ENCODE data around the gene CCT2. TPM values are rescaled to one million over a fixed set of nuclear protein-coding genes. Genes with fewer than 3 reads are reported as not detected.

CCT2 gene
- polyA plus RNA-seq (ENCODE audit: insufficient read length in 4 of 4), result 100 to 1,000 TPM; 240 to 276 (median 258) TPM

DNA sequence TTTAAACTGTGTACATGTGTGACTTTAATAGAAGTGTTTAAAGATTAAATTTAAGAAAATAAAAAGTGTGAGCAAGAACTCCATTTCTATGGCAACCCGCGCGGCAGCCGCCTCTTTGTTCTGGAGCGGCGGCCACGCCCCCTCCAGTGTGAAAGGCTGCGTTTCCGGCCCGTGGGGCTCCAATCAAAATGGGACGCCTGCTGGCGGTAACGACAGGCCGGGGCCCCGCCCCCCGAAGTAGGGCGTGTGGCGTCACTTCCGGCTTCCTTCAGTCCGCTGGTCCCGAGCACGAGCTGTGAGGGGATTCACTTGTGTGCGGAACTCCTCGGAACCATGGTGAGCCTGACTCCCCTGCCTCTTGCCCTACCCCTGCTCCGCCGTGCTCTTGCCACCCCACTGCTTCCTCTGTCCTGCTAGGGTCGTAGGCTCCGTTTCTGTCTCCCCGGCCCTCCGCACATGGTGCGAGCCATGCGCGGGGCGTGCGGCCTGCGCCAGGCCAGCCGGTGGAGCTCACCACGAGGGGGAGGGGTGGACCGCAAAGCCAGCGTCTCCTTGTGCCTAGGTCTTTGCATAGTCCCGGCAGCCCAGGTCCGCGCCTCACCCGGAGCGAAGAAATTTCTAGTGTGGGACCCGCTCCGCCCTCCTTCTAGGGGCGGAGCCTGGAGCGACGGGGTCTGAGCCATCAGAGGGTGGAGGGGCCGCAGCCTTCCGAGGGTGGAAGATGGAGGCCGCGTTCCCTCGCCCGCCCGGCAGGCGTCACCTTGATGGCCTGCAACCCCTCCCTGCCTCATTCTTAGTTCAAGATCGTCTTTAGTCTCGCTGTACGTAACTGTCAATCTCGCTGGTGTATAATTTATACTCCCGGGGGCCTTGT, at the start of gene CCT2:
Gene CCT2, plus strand, starts transcription at position 271 of the 874 bp plus-strand sequence. Its CDS starts 63 bp downstream, at position 334.
- peak; percentile 85 to 94 (median 92) for DNase-seq (ENCODE audit: low read depth in 4 of 4, low spot score in 2 of 4)

DNA sequence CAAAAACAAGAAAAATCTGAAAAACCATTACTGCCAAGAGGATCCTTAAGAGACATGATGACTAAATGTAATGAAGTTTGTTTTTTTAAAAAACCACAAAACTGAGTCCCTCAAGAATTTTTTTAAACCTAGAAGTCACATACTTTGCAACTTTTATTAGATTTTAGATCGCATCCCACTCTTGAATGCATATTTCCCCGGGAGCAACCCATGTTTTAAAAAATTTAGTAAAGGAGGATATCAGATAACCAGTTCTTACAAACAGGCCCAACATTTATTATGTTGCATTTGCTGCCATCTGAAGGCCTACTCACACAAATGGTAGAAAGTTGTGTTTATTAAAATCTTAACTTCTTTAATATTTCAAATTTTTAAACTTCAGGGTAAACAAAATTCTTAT, 44.3 kb upstream of the CCT2 start:
- DNase-seq (ENCODE audit: low read depth in 4 of 4, low spot score in 2 of 4), result no peak

- no peak for DNase-seq (ENCODE audit: low read depth in 4 of 4, low spot score in 2 of 4)
These were observed 41.2 kb upstream of the CCT2 start for GRCh38 chr12:69544087-69544486.

GRCh38 chr12:69545081-69545480, 40.2 kb upstream of the CCT2 start:
- DNase-seq (ENCODE audit: low read depth in 4 of 4, low spot score in 2 of 4), result no peak

- no peak for DNase-seq (ENCODE audit: low read depth in 4 of 4, low spot score in 2 of 4)
These were observed 38.4 kb upstream of the CCT2 start for GRCh38 chr12:69546693-69547438.

DNA sequence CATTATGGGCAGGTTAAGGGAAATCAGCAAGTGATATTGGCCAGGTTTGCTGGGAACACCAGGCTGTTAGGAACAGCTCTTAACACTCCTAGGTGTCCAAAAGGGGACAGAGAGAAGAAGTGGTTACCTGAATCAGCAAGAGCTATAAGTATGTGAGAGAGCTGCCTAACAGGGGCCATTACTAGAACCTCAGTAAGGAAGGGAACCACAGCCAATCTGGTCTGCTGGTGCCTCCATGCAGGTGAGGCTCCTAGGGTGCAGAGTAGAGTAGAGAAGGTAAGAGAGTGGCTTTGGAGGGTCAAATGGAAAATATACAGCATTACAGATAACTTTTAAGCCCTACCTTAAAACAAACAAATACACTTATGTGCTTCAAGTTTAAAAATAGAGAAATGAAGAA, 36.6 kb upstream of the CCT2 start:
- DNase-seq (ENCODE audit: low read depth in 4 of 4, low spot score in 2 of 4), result no peak

DNA sequence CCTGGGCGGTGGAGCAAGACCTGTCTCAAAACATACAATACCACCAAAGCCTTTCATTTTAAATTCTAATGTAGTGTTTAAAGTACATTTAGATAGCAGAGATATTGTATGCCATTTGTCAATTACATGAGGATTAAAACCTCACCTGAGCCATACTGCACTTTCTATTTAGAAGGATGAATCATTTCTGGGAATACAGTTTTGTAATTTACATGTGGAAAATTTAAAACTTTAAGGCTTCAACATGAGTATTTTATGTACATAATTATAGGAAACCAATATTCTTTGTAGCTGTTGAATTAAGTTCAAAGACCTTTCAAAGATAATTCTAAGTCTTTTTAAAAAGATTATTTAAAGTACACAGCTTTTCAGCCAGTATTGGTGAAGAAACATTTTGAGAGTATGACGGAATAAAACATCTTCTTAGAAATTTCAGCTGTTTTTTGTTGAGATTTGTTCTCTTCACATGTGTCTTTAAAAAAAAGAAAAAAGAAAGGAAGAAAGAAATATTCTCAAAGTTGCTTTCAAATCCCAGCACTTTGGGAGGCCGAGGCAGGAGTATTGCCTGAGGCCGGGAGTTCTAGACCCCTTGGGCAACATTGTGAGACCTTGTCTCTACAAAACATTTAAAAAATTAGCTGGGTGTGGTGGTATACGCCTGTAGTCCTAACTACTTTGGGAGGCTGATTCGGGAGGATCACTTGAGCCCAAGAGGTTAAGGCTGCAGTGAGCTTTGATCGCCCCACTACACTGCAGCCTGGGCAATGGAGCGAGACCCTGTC, 34.5 kb upstream of the CCT2 start:
- DNase-seq (ENCODE audit: low read depth in 4 of 4, low spot score in 2 of 4), result no peak

- peak in 1 of 4 donors; percentile 18 for DNase-seq (ENCODE audit: low read depth in 4 of 4, low spot score in 2 of 4)
These were observed 31.5 kb upstream of the CCT2 start for GRCh38 chr12:69553628-69554248.

- DNase-seq (ENCODE audit: low read depth in 4 of 4, low spot score in 2 of 4), result no peak
These were observed 29.8 kb upstream of the CCT2 start for GRCh38 chr12:69555461-69555860.

- no peak for DNase-seq (ENCODE audit: low read depth in 4 of 4, low spot score in 2 of 4)
These were observed 28.9 kb upstream of the CCT2 start for GRCh38 chr12:69556383-69556782.

DNA sequence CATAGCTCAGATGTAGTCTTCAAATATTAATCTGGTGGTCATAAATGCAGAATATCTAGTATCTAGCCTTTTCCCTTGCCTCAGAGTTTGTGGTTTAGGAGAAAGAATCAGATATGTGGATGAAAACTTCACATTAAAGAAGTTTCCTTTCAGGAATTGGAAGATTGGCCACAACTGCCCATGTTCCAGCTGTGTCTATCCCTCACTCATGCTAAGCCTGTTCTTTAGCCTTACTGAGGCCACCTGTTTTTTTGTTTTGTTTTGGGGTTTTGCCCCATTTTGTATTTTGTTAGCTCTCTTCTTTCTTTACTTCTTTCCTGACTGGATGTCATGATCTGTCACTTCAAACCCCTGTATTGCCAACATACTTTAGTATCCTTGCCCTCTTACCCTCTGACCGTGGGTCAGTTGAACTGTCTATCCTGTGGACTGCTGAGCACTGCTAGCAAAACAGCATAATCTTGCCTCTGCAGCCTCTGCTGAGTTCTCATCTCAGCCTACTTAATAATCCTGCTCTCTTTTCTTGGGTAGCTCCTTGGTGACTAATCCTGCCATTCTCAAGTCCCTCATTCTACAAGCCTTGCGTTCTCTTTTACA, 22.0 kb upstream of the CCT2 start:
- no peak for DNase-seq (ENCODE audit: low read depth in 4 of 4, low spot score in 2 of 4)

- no peak for DNase-seq (ENCODE audit: low read depth in 4 of 4, low spot score in 2 of 4)
These were observed 18.7 kb upstream of the CCT2 start for GRCh38 chr12:69566603-69567002.

GRCh38 chr12:69569236-69569635, 16.0 kb upstream of the CCT2 start:
- DNase-seq (ENCODE audit: low read depth in 4 of 4, low spot score in 2 of 4), result no peak

DNA sequence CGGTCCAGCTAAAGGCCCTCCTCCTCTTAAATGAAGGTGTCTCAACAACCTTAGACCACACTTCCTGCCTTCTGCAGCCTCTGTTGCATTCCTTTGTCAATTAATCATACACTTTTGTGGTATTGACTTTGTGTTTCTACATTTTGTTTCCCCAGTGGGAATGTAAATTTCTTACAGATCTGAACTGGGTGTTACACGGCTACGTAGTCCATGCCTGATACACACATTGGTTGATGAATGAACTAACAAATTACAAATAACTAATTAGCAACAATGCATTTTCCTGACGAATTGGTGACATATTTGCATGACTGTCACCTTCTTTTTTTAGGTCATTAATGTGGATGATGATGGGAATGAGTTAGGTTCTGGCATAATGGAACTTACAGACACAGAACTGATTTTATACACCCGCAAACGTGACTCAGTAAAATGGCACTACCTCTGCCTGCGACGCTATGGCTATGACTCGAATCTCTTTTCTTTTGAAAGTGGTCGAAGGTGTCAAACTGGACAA, 15.2 kb upstream of the CCT2 start:
- no peak for DNase-seq (ENCODE audit: low read depth in 4 of 4, low spot score in 2 of 4)

GRCh38 chr12:69570545-69571399, 14.5 kb upstream of the CCT2 start:
- peak in 2 of 4 donors; percentile 24 to 34 for DNase-seq (ENCODE audit: low read depth in 4 of 4, low spot score in 2 of 4)

DNA sequence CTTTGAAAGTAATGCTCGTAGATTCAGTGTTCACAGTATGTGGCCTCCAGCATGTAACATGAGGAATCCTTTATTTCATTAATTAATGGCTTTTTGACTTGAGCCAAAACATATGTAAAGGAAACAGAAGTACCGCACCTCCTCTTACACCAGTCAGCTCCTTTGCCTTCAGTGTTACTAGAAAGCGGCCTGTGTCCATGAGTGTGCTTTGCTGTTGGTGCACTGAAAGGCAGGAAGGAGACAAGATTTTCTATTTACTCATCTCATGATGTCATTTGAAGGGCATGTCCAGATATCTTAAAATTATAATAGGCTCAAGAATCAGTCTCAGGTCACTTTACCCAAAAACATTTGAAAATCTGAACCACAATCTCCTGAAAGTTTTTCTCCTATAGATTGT, 9.9 kb upstream of the CCT2 start:
- no peak for DNase-seq (ENCODE audit: low read depth in 4 of 4, low spot score in 2 of 4)

GRCh38 chr12:69578283-69578682, 7.0 kb upstream of the CCT2 start:
- DNase-seq (ENCODE audit: low read depth in 4 of 4, low spot score in 2 of 4), result no peak

DNA sequence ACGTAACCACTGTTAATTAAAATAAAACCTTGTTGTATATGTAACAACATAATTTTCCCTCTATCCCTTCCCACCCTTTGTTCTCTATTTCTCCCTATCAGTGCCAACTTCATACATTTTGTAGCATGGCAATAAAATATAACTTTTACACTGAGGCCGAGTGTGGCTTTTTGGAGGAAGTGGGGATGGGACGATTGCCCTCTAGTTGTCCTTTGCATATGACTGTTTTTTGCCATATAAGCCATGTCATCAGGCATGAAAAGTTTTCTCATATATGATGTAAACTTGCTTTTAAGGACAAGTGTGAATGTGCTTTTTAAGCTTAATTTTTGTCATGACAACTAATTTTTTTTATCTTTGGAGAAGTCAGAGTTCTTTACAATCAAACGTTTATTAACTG, 6.2 kb upstream of the CCT2 start:
- DNase-seq (ENCODE audit: low read depth in 4 of 4, low spot score in 2 of 4), result no peak

DNA sequence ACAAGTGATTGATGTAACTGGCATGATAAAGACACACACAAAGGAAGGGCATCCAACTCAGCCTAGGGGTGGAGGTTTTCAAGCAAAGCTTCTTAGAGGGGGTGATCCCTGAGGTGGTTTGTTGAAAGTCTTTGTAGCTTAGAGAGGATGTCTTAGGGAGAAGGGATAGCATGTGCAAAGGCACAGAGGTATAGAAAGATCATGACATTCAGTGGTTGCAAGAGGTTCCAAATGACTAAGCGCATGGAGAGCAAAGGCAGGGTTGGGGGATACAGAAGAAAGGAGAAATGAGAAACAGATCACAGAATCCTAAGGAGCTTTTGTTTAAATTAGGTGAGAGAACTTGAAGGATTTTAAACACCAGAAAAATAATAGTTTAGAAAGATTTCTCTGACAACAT, 5.2 kb upstream of the CCT2 start:
- DNase-seq (ENCODE audit: low read depth in 4 of 4, low spot score in 2 of 4), result no peak
